DOHH2 (cell line): ENCODE data around the gene ALKBH6.

Source experiments
- H3F3A ChIP-seq: fragments of 200-600 bp; sonication (generic), shearing (Covaris generic); 2 replicates; pipeline ENCODE4 v1.6.0; 2016; ENCODE audit warnings: antibody characterized with exemption, mild to moderate bottlenecking; ENCODE audit not compliant: control insufficient read depth, insufficient read depth
- H3K27ac ChIP-seq: fragments of 200-600 bp; sonication (generic); 2 replicates; pipeline ENCODE4 v1.5.1; 2014; ENCODE audit warnings: low read depth, mild to moderate bottlenecking, low read length, moderate library complexity
- H3K27me3 ChIP-seq: fragments of 200-600 bp; sonication (generic); 2 replicates; pipeline ENCODE4 v1.6.1; 2014; ENCODE audit warnings: mild to moderate bottlenecking, low read length, mixed read lengths; ENCODE audit not compliant: control insufficient read depth
- H3K36me3 ChIP-seq: fragments of 200-600 bp; sonication (generic); 2 replicates; pipeline ENCODE4 v1.6.1; 2014; ENCODE audit warnings: mild to moderate bottlenecking, low read length, moderate library complexity, mixed read lengths; ENCODE audit not compliant: control insufficient read depth
- H3K4me1 ChIP-seq: fragments of 200-600 bp; sonication (generic); 2 replicates; pipeline ENCODE4 v1.6.1; 2014; ENCODE audit warnings: mild to moderate bottlenecking, low read length, mixed read lengths; ENCODE audit not compliant: control insufficient read depth
- H3K4me2 ChIP-seq: fragments of 200-600 bp; sonication (generic); 2 replicates; pipeline ENCODE4 v1.6.0; 2014; ENCODE audit warnings: mild to moderate bottlenecking, low read length, moderate library complexity
- H3K4me3 ChIP-seq: fragments of 200-600 bp; sonication (generic); 2 replicates; pipeline ENCODE4 v1.5.1; 2014; ENCODE audit warnings: mild to moderate bottlenecking, low read length, mixed read lengths
- H3K79me2 ChIP-seq: fragments of 200-600 bp; sonication (generic); 2 replicates; pipeline ENCODE4 v1.6.1; 2014; ENCODE audit warnings: mild to moderate bottlenecking, low read length, mixed read lengths; ENCODE audit not compliant: control insufficient read depth
- H3K9me2 ChIP-seq: fragments of 200-600 bp; sonication (generic); replicated peaks from 2 replicates; pipeline ENCODE4 v1.6.1; 2014; ENCODE audit warnings: mild to moderate bottlenecking, low read length, mixed read lengths; ENCODE audit not compliant: control insufficient read depth
- H3K9me3 ChIP-seq: fragments of 200-600 bp; sonication (generic); 2 replicates; pipeline ENCODE4 v1.6.1; 2014; ENCODE audit warnings: antibody characterized with exemption, low read length, mixed read lengths; ENCODE audit not compliant: control insufficient read depth, insufficient read depth
- H4K20me1 ChIP-seq: fragments of 200-600 bp; sonication (generic); 2 replicates; pipeline ENCODE4 v1.6.0; 2014; ENCODE audit warnings: low read depth, mild to moderate bottlenecking, antibody characterized with exemption, low read length, moderate library complexity; ENCODE audit not compliant: control insufficient read depth, insufficient read depth
- CTCF ChIP-seq: fragments of 200-600 bp; sonication (generic); IDR thresholded peaks from one replicate; pipeline ENCODE4 v1.5.1; 2014; ENCODE audit warnings: antibody characterized with exemption, mild to moderate bottlenecking, low read depth, low read length; ENCODE audit not compliant: poor library complexity, severe bottlenecking
- EZH2phosphoT487 ChIP-seq: fragments of 200-600 bp; sonication (generic); IDR thresholded peaks from 2 replicates; pipeline ENCODE4 v1.6.1; 2017; ENCODE audit warnings: borderline replicate concordance, mild to moderate bottlenecking, antibody characterized with exemption, low read length, moderate library complexity, mixed read lengths

ALKBH6 gene

GRCh38 chr19:36028313-36029041 is 14.5 kb upstream of the ALKBH6 start:
- H3F3A ChIP-seq: no peaks in the 10 kb centered on the region

GRCh38 chr19:36027696-36028095 is 13.7 kb upstream of the ALKBH6 start:
- Histone ChIP-seq H3F3A (no peaks in the 10 kb centered on the region), H3K9me3 (no peaks in the 10 kb centered on the region)
- no peak for TF ChIP-seq EZH2phosphoT487
- no peak for TF ChIP-seq CTCF

More at GRCh38 chr19:36028313-36029041, 14.5 kb upstream of the ALKBH6 start:
- TF ChIP-seq EZH2phosphoT487 (no peak), CTCF (no peak)
- H3K4me1 ChIP-seq: peaks cover 2% of the 10 kb centered on the region; the same call in 1 of the 2 replicates
- H3K4me3 ChIP-seq: no peak overlapping the region
- H3K27me3 ChIP-seq: no peaks in the 10 kb centered on the region
- no peak overlapping the region for H3K4me2 ChIP-seq
- H3K79me2 ChIP-seq: no peaks in the 10 kb centered on the region
- H4K20me1 ChIP-seq: peaks cover 3% of the 10 kb centered on the region; the same call in 1 of the 2 replicates
- H3K9me3 ChIP-seq: no peaks in the 10 kb centered on the region
- H3K27ac ChIP-seq: no peak overlapping the region
- no peaks in the 10 kb centered on the region for H3K9me2 ChIP-seq
- H3K36me3 ChIP-seq: peaks cover 10% of the 10 kb centered on the region; the same call in 1 of the 2 replicates

GRCh38 chr19:36026091-36026876 is 12.3 kb upstream of the ALKBH6 start:
- Histone ChIP-seq H3K36me3 (peaks cover 15% of the 10 kb centered on the region), H3K4me1 (no peaks in the 10 kb centered on the region), H3K79me2 (no peaks in the 10 kb centered on the region), H4K20me1 (no peaks in the 10 kb centered on the region), H3F3A (no peaks in the 10 kb centered on the region), H3K9me2 (no peaks in the 10 kb centered on the region), H3K4me2 (no peak overlapping the region), H3K9me3 (no peaks in the 10 kb centered on the region), H3K27ac (no peak overlapping the region), H3K4me3 (no peak overlapping the region), H3K27me3 (no peaks in the 10 kb centered on the region)
- TF ChIP-seq CTCF (no peak), EZH2phosphoT487 (no peak)

More at GRCh38 chr19:36027696-36028095, 13.7 kb upstream of the ALKBH6 start:
- Histone ChIP-seq H3K36me3 (peaks cover 10% of the 10 kb centered on the region; the same call in 1 of the 2 replicates), H3K4me1 (peaks cover 2% of the 10 kb centered on the region; the same call in 1 of the 2 replicates), H3K27ac (no peak overlapping the region), H4K20me1 (no peaks in the 10 kb centered on the region), H3K9me2 (no peaks in the 10 kb centered on the region), H3K4me3 (no peak overlapping the region), H3K27me3 (no peaks in the 10 kb centered on the region), H3K4me2 (no peak overlapping the region), H3K79me2 (no peaks in the 10 kb centered on the region)
